DMS 273 treated with DMSO at 0.1 percent for 48 hours (cell line): ENCODE results near the gene NEDD4L.
"Not testable (repeated sequence)": the region's sequence is repeated elsewhere in the genome, so short reads cannot be mapped to it uniquely, and the experiment has no call there.

Experiments
- DNase-seq: peaks from one replicate; lab custom pipeline; 2025; lab: John Stamatoyannopoulos, UW

The NEDD4L gene

GRCh38 chr18:58043491-58044369 is at the start of gene NEDD4L:
Gene NEDD4L (plus strand): TSS chr18:58044226. CDS start chr18:58044661, 435 bp downstream.
- peak; percentile 70 for DNase-seq

- DNase-seq: no peak
Observed at GRCh38 chr18:57995331-57995730, 48.7 kb upstream of the NEDD4L start.

GRCh38 chr18:57996894-57997293 is 47.1 kb upstream of the NEDD4L start:
- not testable (repeated sequence) for DNase-seq

- no peak for DNase-seq
Observed at GRCh38 chr18:57997820-57998219, 46.2 kb upstream of the NEDD4L start.

GRCh38 chr18:57998461-57998860 is 45.6 kb upstream of the NEDD4L start:
- DNase-seq: no peak

GRCh38 chr18:58004317-58004716 is 39.7 kb upstream of the NEDD4L start:
- no peak for DNase-seq

GRCh38 chr18:58005011-58005410 is 39.0 kb upstream of the NEDD4L start:
- DNase-seq: no peak

- no peak for DNase-seq
Observed at GRCh38 chr18:58005885-58006523, 38.0 kb upstream of the NEDD4L start.

- no peak for DNase-seq
Observed at GRCh38 chr18:58009166-58009565, 34.9 kb upstream of the NEDD4L start.

- no peak for DNase-seq
Observed at GRCh38 chr18:58010265-58010664, 33.8 kb upstream of the NEDD4L start.

- no peak for DNase-seq
Observed at GRCh38 chr18:58012356-58012755, 31.7 kb upstream of the NEDD4L start.

- no peak for DNase-seq
Observed at GRCh38 chr18:58013241-58014211, 30.5 kb upstream of the NEDD4L start.

- DNase-seq: no peak
Observed at GRCh38 chr18:58015065-58015780, 28.8 kb upstream of the NEDD4L start.

GRCh38 chr18:58017267-58017666 is 26.8 kb upstream of the NEDD4L start:
- DNase-seq: no peak

GRCh38 chr18:58020567-58021107 is 23.4 kb upstream of the NEDD4L start:
- DNase-seq: no peak

- no peak for DNase-seq
Observed at GRCh38 chr18:58021504-58021903, 22.5 kb upstream of the NEDD4L start.

- DNase-seq: no peak
Observed at GRCh38 chr18:58023108-58023507, 20.9 kb upstream of the NEDD4L start.

- DNase-seq: no peak
Observed at GRCh38 chr18:58024139-58024538, 19.9 kb upstream of the NEDD4L start.

- no peak for DNase-seq
Observed at GRCh38 chr18:58025205-58025604, 18.8 kb upstream of the NEDD4L start.

GRCh38 chr18:58025733-58026132 is 18.3 kb upstream of the NEDD4L start:
- DNase-seq: no peak

- no peak for DNase-seq
Observed at GRCh38 chr18:58026395-58026794, 17.6 kb upstream of the NEDD4L start.
